ENCODE results near the gene PRKAR1B.

PRKAR1B gene

GRCh38 chr7:691361-692045 lies 35.6 kb downstream of the PRKAR1B start:
- no peak for DNase-seq

GRCh38 chr7:690478-691360 lies 36.4 kb downstream of the PRKAR1B start:
- DNase-seq, result no peak

- no peak for DNase-seq
Measured at GRCh38 chr7:685540-685939, 41.5 kb downstream of the PRKAR1B start.

- DNase-seq, result no peak
Measured at GRCh38 chr7:684416-684815, 42.7 kb downstream of the PRKAR1B start.

GRCh38 chr7:683526-684205 lies 43.4 kb downstream of the PRKAR1B start:
- no peak for DNase-seq

GRCh38 chr7:682810-683209 lies 44.3 kb downstream of the PRKAR1B start:
- no peak for DNase-seq

- DNase-seq, result no peak
Measured at GRCh38 chr7:681551-682307, 45.4 kb downstream of the PRKAR1B start.

GRCh38 chr7:680411-681127 lies 46.5 kb downstream of the PRKAR1B start:
- DNase-seq, result no peak

GRCh38 chr7:676972-677385 lies 50.1 kb downstream of the PRKAR1B start:
- DNase-seq, result no peak

- DNase-seq, result no peak
Measured at GRCh38 chr7:676246-676971, 50.7 kb downstream of the PRKAR1B start.

- DNase-seq, result no peak
Measured at GRCh38 chr7:674454-675410, 52.3 kb downstream of the PRKAR1B start.

- DNase-seq, result no peak
Measured at GRCh38 chr7:673681-674453, 53.2 kb downstream of the PRKAR1B start.

- DNase-seq, result no peak
Measured at GRCh38 chr7:672891-673290, 54.2 kb downstream of the PRKAR1B start.

GRCh38 chr7:671415-672042 lies 55.6 kb downstream of the PRKAR1B start:
- no peak for DNase-seq

- DNase-seq, result no peak
Measured at GRCh38 chr7:670501-671390, 56.3 kb downstream of the PRKAR1B start.

- no peak for DNase-seq
Measured at GRCh38 chr7:668958-669357, 58.1 kb downstream of the PRKAR1B start.

GRCh38 chr7:668139-668931 lies 58.7 kb downstream of the PRKAR1B start:
- DNase-seq, result no peak

All from activated naive CD4-positive, alpha-beta T cell (primary cell).